NCI-H1105 (cell line): ENCODE measurements around the gene RNF212.

Experiments used
- DNase-seq: peaks from one replicate; lab custom pipeline; 2025; lab: John Stamatoyannopoulos, UW

Gene RNF212

GRCh38 chr4:1036095-1036494, 77.3 kb downstream of the RNF212 start:
- no peak for DNase-seq

GRCh38 chr4:1035510-1035909, 77.9 kb downstream of the RNF212 start:
- no peak for DNase-seq

GRCh38 chr4:1033840-1034551, 79.4 kb downstream of the RNF212 start:
- no peak for DNase-seq

- no peak for DNase-seq
Observed at GRCh38 chr4:1032861-1033260, 80.5 kb downstream of the RNF212 start.

GRCh38 chr4:1031956-1032795, 81.2 kb downstream of the RNF212 start:
- no peak for DNase-seq

GRCh38 chr4:1031346-1031745, 82.0 kb downstream of the RNF212 start:
- no peak for DNase-seq

GRCh38 chr4:1030559-1030958, 82.8 kb downstream of the RNF212 start:
- DNase-seq = no peak

- no peak for DNase-seq
Observed at GRCh38 chr4:1030031-1030430, 83.3 kb downstream of the RNF212 start.

- DNase-seq = no peak
Observed at GRCh38 chr4:1029529-1029928, 83.8 kb downstream of the RNF212 start.

- no peak for DNase-seq
Observed at GRCh38 chr4:1028574-1029220, 84.7 kb downstream of the RNF212 start.

GRCh38 chr4:1027915-1028238, 85.5 kb downstream of the RNF212 start:
- DNase-seq = no peak

- DNase-seq = no peak
Observed at GRCh38 chr4:1027219-1027914, 86.0 kb downstream of the RNF212 start.

GRCh38 chr4:1026115-1026514, 87.2 kb downstream of the RNF212 start:
- DNase-seq = no peak

- no peak for DNase-seq
Observed at GRCh38 chr4:1024882-1025545, 88.3 kb downstream of the RNF212 start.

GRCh38 chr4:1023895-1024740, 89.2 kb downstream of the RNF212 start:
- DNase-seq = no peak

GRCh38 chr4:1023075-1023640, 90.2 kb downstream of the RNF212 start:
- no peak for DNase-seq

- no peak for DNase-seq
Observed at GRCh38 chr4:1022739-1023066, 90.7 kb downstream of the RNF212 start.

GRCh38 chr4:1022051-1022738, 91.2 kb downstream of the RNF212 start:
- DNase-seq = no peak
